ENCODE measurements around the gene KRT4.
A peak's percentile ranks its signal among the peaks of the same experiment; 100 is the strongest.

The KRT4 gene

GRCh38 chr12:52801773-52802172 lies 12.1 kb downstream of the KRT4 start:
- no peaks in the 10 kb centered on the region for H3K9me3 ChIP-seq (ENCODE audit: insufficient read depth, low read depth, low read length)
- H3K79me2 ChIP-seq (ENCODE audit: control insufficient read depth, insufficient read depth, low read length, poor library complexity), result no peaks in the 10 kb centered on the region
- no peak overlapping the region for H4K8ac ChIP-seq (ENCODE audit: low read depth, low read length)
- H4K12ac ChIP-seq (ENCODE audit: low read depth, low read length), result no peak overlapping the region
- no peaks in the 10 kb centered on the region for H3K79me1 ChIP-seq (ENCODE audit: low read length)
- no peak overlapping the region for H3K23ac ChIP-seq (ENCODE audit: low read length)
- H3K4me2 ChIP-seq (ENCODE audit: low read length), result no peak overlapping the region
- no peak overlapping the region for H2BK5ac ChIP-seq (ENCODE audit: low read depth, low read length, poor library complexity)
- H2BK12ac ChIP-seq (ENCODE audit: low read length), result no peak overlapping the region
- H3K14ac ChIP-seq (ENCODE audit: low read length), result no peak overlapping the region
- no peak overlapping the region for H2AK5ac ChIP-seq (ENCODE audit: low read length)
- DNase-seq, result no peak
- no CpG with 5 or more reads among the region's 3 CpGs for WGBS (ENCODE audit: extremely low coverage, insufficient coverage, insufficient read length)
- H3K4me1 ChIP-seq (ENCODE audit: control insufficient read depth in 1 of 2, insufficient read depth in 2 of 2, low read length in 2 of 2), result no peaks in the 10 kb centered on the region
- no peaks in the 10 kb centered on the region for H3K36me3 ChIP-seq (ENCODE audit: control insufficient read depth in 1 of 2, insufficient read depth in 2 of 2, low read length in 2 of 2)
- H3K27ac ChIP-seq (ENCODE audit: low read depth, low read length), result no peak overlapping the region
- H3K27me3 ChIP-seq (ENCODE audit: insufficient read depth, low read length), result no peaks in the 10 kb centered on the region
- no peak overlapping the region for H3K4ac ChIP-seq (ENCODE audit: low read depth, low read length)
- no peak overlapping the region for H3K18ac ChIP-seq (ENCODE audit: low read length)
- H3K4me3 ChIP-seq (ENCODE audit: low read depth, low read length), result no peak overlapping the region
- no peak overlapping the region for H4K91ac ChIP-seq (ENCODE audit: low read depth, low read length)
- H2BK120ac ChIP-seq (ENCODE audit: insufficient read depth, low read length, poor library complexity), result no peak overlapping the region
- H3K9ac ChIP-seq (ENCODE audit: low read length), result no peak overlapping the region
- H2AFZ ChIP-seq (ENCODE audit: insufficient read depth, low read length, poor library complexity), result no peak overlapping the region

- no CpG with 5 or more reads among the region's 1 CpG for WGBS (ENCODE audit: extremely low coverage, insufficient coverage, insufficient read length)
- H2BK12ac ChIP-seq (ENCODE audit: low read length), result no peak overlapping the region
- no peak overlapping the region for H2AFZ ChIP-seq (ENCODE audit: insufficient read depth, low read length, poor library complexity)
Measured at GRCh38 chr12:52800259-52800917, 13.5 kb downstream of the KRT4 start.

DNA sequence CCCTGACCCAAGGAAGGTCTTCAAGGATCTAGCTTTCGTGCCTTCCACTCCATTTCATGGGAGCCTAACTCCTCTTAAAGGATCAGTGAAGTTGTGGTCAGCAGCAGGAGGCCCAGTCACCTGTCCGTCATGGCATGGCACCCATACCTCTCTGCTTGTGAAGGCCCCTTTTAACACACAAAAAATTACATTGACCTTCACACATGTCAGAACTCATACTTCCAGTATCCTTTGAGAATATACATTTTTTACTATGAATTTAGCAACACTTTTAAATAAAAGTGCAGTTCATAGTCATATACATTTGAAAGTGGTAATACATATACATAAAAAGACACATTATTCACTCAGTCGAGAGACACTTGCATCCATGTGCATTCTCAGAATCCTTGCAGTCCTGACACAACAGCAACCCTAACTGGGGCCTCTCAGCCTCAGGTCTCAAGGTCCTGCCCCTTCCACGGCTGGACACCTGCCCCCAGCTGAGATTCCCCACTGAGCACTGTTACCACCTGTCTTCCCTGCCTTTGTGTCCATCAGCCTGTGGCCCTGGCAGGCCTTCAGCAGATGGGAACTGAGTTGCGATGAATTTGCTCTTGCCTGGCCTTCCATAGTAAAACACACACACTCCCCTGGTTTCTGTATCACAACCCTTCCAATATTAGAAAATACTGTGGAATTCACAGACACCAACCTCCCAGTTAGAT lies 14.3 kb downstream of the KRT4 start:
- Histone ChIP-seq H3K4me3 (ENCODE audit: low read depth, low read length) (no peak overlapping the region), H3K4me2 (ENCODE audit: low read length) (no peak overlapping the region), H3K18ac (ENCODE audit: low read length) (no peak overlapping the region), H4K12ac (ENCODE audit: low read depth, low read length) (no peak overlapping the region), H3K4me1 (ENCODE audit: control insufficient read depth in 1 of 2, insufficient read depth in 2 of 2, low read length in 2 of 2) (no peaks in the 10 kb centered on the region), H4K8ac (ENCODE audit: low read depth, low read length) (no peak overlapping the region), H2BK5ac (ENCODE audit: low read depth, low read length, poor library complexity) (no peak overlapping the region), H3K79me2 (ENCODE audit: control insufficient read depth, insufficient read depth, low read length, poor library complexity) (no peaks in the 10 kb centered on the region), H2AK5ac (ENCODE audit: low read length) (no peak overlapping the region), H3K23ac (ENCODE audit: low read length) (no peak overlapping the region), H3K27ac (ENCODE audit: low read depth, low read length) (no peak overlapping the region), H3K27me3 (ENCODE audit: insufficient read depth, low read length) (no peaks in the 10 kb centered on the region), H3K36me3 (ENCODE audit: control insufficient read depth in 1 of 2, insufficient read depth in 2 of 2, low read length in 2 of 2) (no peaks in the 10 kb centered on the region), H3K4ac (ENCODE audit: low read depth, low read length) (no peak overlapping the region), H4K91ac (ENCODE audit: low read depth, low read length) (no peak overlapping the region), H3K14ac (ENCODE audit: low read length) (no peak overlapping the region), H2BK12ac (ENCODE audit: low read length) (no peak overlapping the region), H3K9me3 (ENCODE audit: insufficient read depth, low read depth, low read length) (no peaks in the 10 kb centered on the region), H2AFZ (ENCODE audit: insufficient read depth, low read length, poor library complexity) (no peak overlapping the region), H3K9ac (ENCODE audit: low read length) (no peak overlapping the region), H3K79me1 (ENCODE audit: low read length) (no peaks in the 10 kb centered on the region), H2BK120ac (ENCODE audit: insufficient read depth, low read length, poor library complexity) (no peak overlapping the region)
- WGBS (ENCODE audit: extremely low coverage, insufficient coverage, insufficient read length), result no CpG with 5 or more reads among the region's 5 CpGs
- no peak for DNase-seq

More at GRCh38 chr12:52800259-52800917, 13.5 kb downstream of the KRT4 start:
- Histone ChIP-seq H3K27me3 (ENCODE audit: insufficient read depth, low read length) (no peaks in the 10 kb centered on the region), H3K79me1 (ENCODE audit: low read length) (no peaks in the 10 kb centered on the region), H4K8ac (ENCODE audit: low read depth, low read length) (no peak overlapping the region), H3K4ac (ENCODE audit: low read depth, low read length) (no peak overlapping the region), H3K79me2 (ENCODE audit: control insufficient read depth, insufficient read depth, low read length, poor library complexity) (no peaks in the 10 kb centered on the region), H4K12ac (ENCODE audit: low read depth, low read length) (no peak overlapping the region), H3K27ac (ENCODE audit: low read depth, low read length) (no peak overlapping the region), H3K9me3 (ENCODE audit: insufficient read depth, low read depth, low read length) (no peaks in the 10 kb centered on the region), H3K14ac (ENCODE audit: low read length) (no peak overlapping the region), H3K4me2 (ENCODE audit: low read length) (no peak overlapping the region), H3K23ac (ENCODE audit: low read length) (no peak overlapping the region), H3K18ac (ENCODE audit: low read length) (no peak overlapping the region), H2BK120ac (ENCODE audit: insufficient read depth, low read length, poor library complexity) (no peak overlapping the region), H2BK5ac (ENCODE audit: low read depth, low read length, poor library complexity) (no peak overlapping the region), H2AK5ac (ENCODE audit: low read length) (no peak overlapping the region), H4K91ac (ENCODE audit: low read depth, low read length) (no peak overlapping the region), H3K36me3 (ENCODE audit: control insufficient read depth in 1 of 2, insufficient read depth in 2 of 2, low read length in 2 of 2) (no peaks in the 10 kb centered on the region), H3K9ac (ENCODE audit: low read length) (no peak overlapping the region), H3K4me3 (ENCODE audit: low read depth, low read length) (no peak overlapping the region), H3K4me1 (ENCODE audit: control insufficient read depth in 1 of 2, insufficient read depth in 2 of 2, low read length in 2 of 2) (no peaks in the 10 kb centered on the region)
- no peak for DNase-seq

DNA sequence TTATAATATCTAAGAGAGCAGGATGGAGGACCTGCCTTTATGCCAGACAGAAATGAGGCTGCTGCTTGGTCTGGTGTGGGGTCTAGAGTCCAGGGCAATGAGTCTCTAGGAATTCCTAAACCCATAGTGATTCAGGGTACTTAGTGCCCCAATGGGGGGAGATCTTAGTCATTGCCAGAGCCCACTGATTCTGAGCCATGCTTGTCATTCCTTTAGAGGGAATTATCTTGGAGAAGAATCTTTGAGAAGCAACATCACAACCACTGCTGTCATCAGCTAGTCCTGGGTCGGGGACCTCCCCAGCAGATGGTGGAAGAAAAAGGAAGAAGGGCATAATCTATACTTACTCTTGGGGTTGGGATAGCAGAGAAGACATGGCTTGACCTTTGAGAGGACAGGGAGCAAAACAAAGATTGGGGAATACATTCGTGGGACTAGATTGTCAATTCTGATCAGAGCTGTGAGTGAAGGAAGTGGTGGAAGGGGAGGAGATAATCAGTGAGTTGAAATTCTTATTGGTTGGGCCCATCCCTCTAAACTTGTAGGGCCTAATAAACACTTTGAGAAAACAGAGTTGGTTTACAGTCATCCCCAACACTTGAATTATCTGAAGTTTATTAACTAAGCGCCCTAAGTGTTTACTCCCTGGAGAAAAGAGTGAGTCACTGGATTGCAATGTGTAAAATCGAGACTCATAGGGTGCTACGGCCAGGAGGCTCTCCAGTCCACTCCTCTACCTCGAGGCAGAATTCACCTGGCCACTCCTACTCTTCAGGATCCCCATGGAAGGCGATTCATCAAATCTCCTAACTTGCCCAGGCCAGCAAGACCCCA lies 15.0 kb downstream of the KRT4 start:
- Histone ChIP-seq H2BK5ac (ENCODE audit: low read depth, low read length, poor library complexity) (no peak overlapping the region), H3K79me2 (ENCODE audit: control insufficient read depth, insufficient read depth, low read length, poor library complexity) (no peaks in the 10 kb centered on the region), H2AK5ac (ENCODE audit: low read length) (no peak overlapping the region), H3K18ac (ENCODE audit: low read length) (no peak overlapping the region), H4K8ac (ENCODE audit: low read depth, low read length) (no peak overlapping the region), H3K23ac (ENCODE audit: low read length) (no peak overlapping the region), H3K27me3 (ENCODE audit: insufficient read depth, low read length) (no peaks in the 10 kb centered on the region), H4K12ac (ENCODE audit: low read depth, low read length) (no peak overlapping the region), H3K4me2 (ENCODE audit: low read length) (no peak overlapping the region), H3K4ac (ENCODE audit: low read depth, low read length) (no peak overlapping the region), H3K36me3 (ENCODE audit: control insufficient read depth in 1 of 2, insufficient read depth in 2 of 2, low read length in 2 of 2) (no peaks in the 10 kb centered on the region), H3K79me1 (ENCODE audit: low read length) (no peaks in the 10 kb centered on the region), H3K14ac (ENCODE audit: low read length) (no peak overlapping the region), H3K27ac (ENCODE audit: low read depth, low read length) (no peak overlapping the region), H2BK120ac (ENCODE audit: insufficient read depth, low read length, poor library complexity) (no peak overlapping the region), H2BK12ac (ENCODE audit: low read length) (no peak overlapping the region), H3K4me1 (ENCODE audit: control insufficient read depth in 1 of 2, insufficient read depth in 2 of 2, low read length in 2 of 2) (no peaks in the 10 kb centered on the region), H3K4me3 (ENCODE audit: low read depth, low read length) (no peak overlapping the region), H4K91ac (ENCODE audit: low read depth, low read length) (no peak overlapping the region), H3K9ac (ENCODE audit: low read length) (no peak overlapping the region), H2AFZ (ENCODE audit: insufficient read depth, low read length, poor library complexity) (no peak overlapping the region), H3K9me3 (ENCODE audit: insufficient read depth, low read depth, low read length) (peaks cover under 1% of the 10 kb centered on the region)
- DNase-seq, result peak; percentile 71 to 84
- WGBS (ENCODE audit: extremely low coverage, insufficient coverage, insufficient read length), result no CpG with 5 or more reads among the region's 7 CpGs
